OCI-LY3 (cell line): ENCODE results near the gene THOP1.

Experiments
- CTCF ChIP-seq: fragments of 200-600, 300-600 bp; sonication (generic); IDR thresholded peaks from 2 replicates; pipeline ENCODE4 v1.5.1; 2014; ENCODE audit warnings: antibody characterized with exemption, low read length, low read depth
- EZH2phosphoT487 ChIP-seq: fragments of 200-600 bp; shearing (Covaris generic); IDR thresholded peaks from 2 replicates; pipeline ENCODE4 v1.6.1; 2018; ENCODE audit warnings: antibody characterized with exemption, mixed run types, low read depth

- no peak for TF ChIP-seq CTCF
- TF ChIP-seq EZH2phosphoT487: no peak
Observed at GRCh38 chr19:2759965-2760364, 25.3 kb upstream of the THOP1 start.
